K562 (cell line): ENCODE data around the gene PTPN11. TPM values are rescaled to one million over a fixed set of nuclear protein-coding genes. Genes with fewer than 3 reads are reported as not detected.
A peak's percentile ranks its signal among the peaks of the same experiment; 100 is the strongest.

Experiments used
- CHD1 ChIP-seq: fragments of 200-600 bp; sonication (generic); IDR thresholded peaks from one replicate; pipeline ENCODE4 v1.6.1; 2012; ENCODE audit warnings: mild to moderate bottlenecking, moderate library complexity, low read length, inconsistent platforms
- DDX20 ChIP-seq: fragments of 450-650 bp; IDR thresholded peaks from 2 replicates; pipeline ENCODE4 v1.6.1; 2016; ENCODE audit warnings: missing genetic modification characterization, low read depth, mild to moderate bottlenecking, missing compliant biosample characterization, moderate library complexity
- DMBX1 ChIP-seq: fragments of 250-450 bp; sonication (Bioruptor Pico); IDR thresholded peaks from 2 replicates; pipeline ENCODE4 v1.8.0; 2022; ENCODE audit warnings: inconsistent platforms, mild to moderate bottlenecking, moderate library complexity, borderline replicate concordance
- E2F3 ChIP-seq: fragments of 250-450 bp; sonication (Bioruptor Pico); IDR thresholded peaks from 2 replicates; pipeline ENCODE4 v1.4.0; 2020; ENCODE audit warnings: mild to moderate bottlenecking
- MED1 ChIP-seq: sonication (generic); formaldehyde crosslinking; IDR thresholded peaks from 2 replicates; pipeline ENCODE4 v1.8.1; 2023; ENCODE audit warnings: missing genetic modification reagents, borderline replicate concordance
- POU5F1 ChIP-seq: fragments of 150-350 bp; IDR thresholded peaks from 2 replicates; pipeline ENCODE4 v1.6.1; 2014; ENCODE audit warnings: borderline replicate concordance, low read length, low read depth, mild to moderate bottlenecking; ENCODE audit not compliant: partially characterized antibody
- SIRT6 ChIP-seq: IDR thresholded peaks from one replicate; pipeline ENCODE4 v1.6.1; 2012; ENCODE audit warnings: low read depth, mild to moderate bottlenecking, control low read depth, inconsistent platforms, low read length, moderate library complexity
- STAT5B ChIP-seq: fragments of 250-450 bp; sonication (Bioruptor Pico); IDR thresholded peaks from 2 replicates; pipeline ENCODE4 v1.8.0; 2021; ENCODE audit warnings: mild to moderate bottlenecking, inconsistent platforms
- U2AF2 ChIP-seq: fragments of 200-400 bp; formaldehyde crosslinking; optimal IDR thresholded peaks from 2 replicates; pipeline ENCODE3; 2017; ENCODE audit warnings: low read depth, mild to moderate bottlenecking, low read length
- XRCC5 ChIP-seq: fragments of 200-400 bp; formaldehyde crosslinking; IDR thresholded peaks from 2 replicates; pipeline ENCODE4 v1.6.1; 2017; ENCODE audit warnings: low read depth, mild to moderate bottlenecking, low read length
- ZNF197 ChIP-seq: fragments of 200-800 bp; sonication (Bioruptor generic); IDR thresholded peaks from 2 replicates; pipeline ENCODE4 v1.6.1; 2016; ENCODE audit warnings: low read depth, missing genetic modification characterization, missing compliant biosample characterization
- ZNF239 ChIP-seq: fragments of 250-450 bp; sonication (Bioruptor Pico); IDR thresholded peaks from 2 replicates; pipeline ENCODE4 v1.4.0; 2020; ENCODE audit warnings: mild to moderate bottlenecking
- ZNF699 ChIP-seq: fragments of 250-450 bp; sonication (Bioruptor Pico); IDR thresholded peaks from 2 replicates; pipeline ENCODE4 v1.8.0; 2021; ENCODE audit warnings: mild to moderate bottlenecking, moderate library complexity; ENCODE audit not compliant: insufficient replicate concordance
- polyA plus RNA-seq, 8 experiments: library from polyadenylated mRNA; depleted of rRNA in 4 of 8; stranded (reverse) in 5 of 8; unstranded in 3 of 8; fragments of >200 nt; fragmentation: Nextera tagmentation in 2 of 8; fragmentation: Illumina TruSeq in 1 of 8; extraction: Ambion mirVana in 2 of 8; extraction: Trizol in 1 of 8; gene quantifications; 2 replicates each; pipeline versions ENCODE4 v1.2.1 to v1.2.3, GENCODE V29; 2011 to 2014; ENCODE audit warnings: inconsistent platforms in 1 of 8, missing spikeins in 1 of 8
- total RNA-seq, 7 experiments: library from RNA; depleted of rRNA in 6 of 7; stranded (reverse); fragments of >200 nt in 6 of 7; fragmentation: Illumina TruSeq in 2 of 7; extraction: Trizol in 2 of 7; gene quantifications; 2 replicates each; pipeline versions ENCODE4 v1.2.1 to v1.2.3, GENCODE V29; 2011 to 2021; ENCODE audit warnings: low replicate concordance in 1 of 7
- TF ChIP-seq, protein P1 (sequence below), 2 experiments: fragments of 450-650 bp in 1 of 2; IDR thresholded peaks; 2 replicates each; pipeline ENCODE4 v1.6.1; 2011 to 2017; ENCODE audit warnings: low read depth in 2 of 2, antibody characterized with exemption in 1 of 2, borderline replicate concordance in 1 of 2, low read length in 1 of 2, mild to moderate bottlenecking in 1 of 2, mixed read lengths in 1 of 2; ENCODE audit not compliant: control insufficient read depth in 1 of 2
- TF ChIP-seq, protein P2 (sequence below): fragments of 200-800 bp; sonication (Bioruptor generic); IDR thresholded peaks from 2 replicates; pipeline ENCODE4 v1.6.1; 2016; ENCODE audit warnings: missing genetic modification characterization, missing compliant biosample characterization
- TF ChIP-seq, protein P3 (sequence below): fragments of 250-450 bp; sonication (Bioruptor Pico); IDR thresholded peaks from 2 replicates; pipeline ENCODE4 v1.8.0; 2021; ENCODE audit warnings: moderate library complexity, mild to moderate bottlenecking, inconsistent platforms

The PTPN11 gene
- total and polyA plus RNA-seq, 9 of the 15 experiments (the other 6 are each of a cell fraction or from before 2014, with no cell fraction given): 22.5 to 126 (median 79.7) TPM

DNA sequence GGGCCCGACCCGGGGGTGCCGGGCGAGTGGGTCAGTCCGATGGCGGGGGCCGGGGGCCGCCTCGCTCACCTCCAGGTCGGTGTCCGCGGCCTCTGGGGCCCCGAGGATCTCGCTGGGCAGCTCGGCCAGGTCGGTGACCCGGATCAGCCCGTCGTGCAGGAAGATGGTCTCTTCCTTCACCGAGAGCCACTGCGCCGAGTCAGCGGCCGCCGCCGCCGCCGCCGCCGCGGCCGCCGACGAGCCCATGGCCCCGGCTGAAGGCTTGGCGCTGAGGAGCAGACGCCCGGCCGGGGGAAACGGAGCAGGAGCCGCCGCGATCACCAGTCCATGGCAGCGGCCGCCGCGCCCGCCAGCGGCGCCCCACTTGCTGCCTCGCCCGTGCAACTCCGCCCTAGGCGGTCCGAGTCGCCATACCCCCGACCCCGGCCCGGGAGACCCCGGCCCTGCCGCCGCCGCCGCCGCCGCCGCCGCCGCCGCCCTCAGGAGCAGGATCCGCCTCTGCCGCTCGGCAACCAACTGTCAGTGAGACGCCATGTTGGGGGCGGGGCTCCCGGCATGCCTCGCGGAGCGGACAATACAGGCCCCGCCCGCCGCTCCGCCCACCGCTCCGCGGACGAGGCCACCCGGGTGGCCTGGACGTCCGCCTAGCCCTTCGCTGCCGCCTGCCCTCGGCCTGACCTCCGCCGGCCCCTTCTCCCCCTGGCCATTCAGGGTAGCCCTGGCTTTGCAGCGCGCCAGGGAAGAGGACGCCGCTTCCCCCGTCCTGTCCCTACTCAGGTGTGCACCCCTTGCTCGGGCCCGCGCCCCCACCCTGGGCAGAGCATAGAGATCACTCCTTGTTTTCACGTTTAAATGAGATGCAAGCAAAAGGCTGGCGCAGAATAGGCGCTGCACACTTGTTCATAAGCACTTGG is 36.6 kb upstream of the PTPN11 start, which contains the start of gene HECTD4 (continued):
- TF ChIP-seq, protein P1, sequence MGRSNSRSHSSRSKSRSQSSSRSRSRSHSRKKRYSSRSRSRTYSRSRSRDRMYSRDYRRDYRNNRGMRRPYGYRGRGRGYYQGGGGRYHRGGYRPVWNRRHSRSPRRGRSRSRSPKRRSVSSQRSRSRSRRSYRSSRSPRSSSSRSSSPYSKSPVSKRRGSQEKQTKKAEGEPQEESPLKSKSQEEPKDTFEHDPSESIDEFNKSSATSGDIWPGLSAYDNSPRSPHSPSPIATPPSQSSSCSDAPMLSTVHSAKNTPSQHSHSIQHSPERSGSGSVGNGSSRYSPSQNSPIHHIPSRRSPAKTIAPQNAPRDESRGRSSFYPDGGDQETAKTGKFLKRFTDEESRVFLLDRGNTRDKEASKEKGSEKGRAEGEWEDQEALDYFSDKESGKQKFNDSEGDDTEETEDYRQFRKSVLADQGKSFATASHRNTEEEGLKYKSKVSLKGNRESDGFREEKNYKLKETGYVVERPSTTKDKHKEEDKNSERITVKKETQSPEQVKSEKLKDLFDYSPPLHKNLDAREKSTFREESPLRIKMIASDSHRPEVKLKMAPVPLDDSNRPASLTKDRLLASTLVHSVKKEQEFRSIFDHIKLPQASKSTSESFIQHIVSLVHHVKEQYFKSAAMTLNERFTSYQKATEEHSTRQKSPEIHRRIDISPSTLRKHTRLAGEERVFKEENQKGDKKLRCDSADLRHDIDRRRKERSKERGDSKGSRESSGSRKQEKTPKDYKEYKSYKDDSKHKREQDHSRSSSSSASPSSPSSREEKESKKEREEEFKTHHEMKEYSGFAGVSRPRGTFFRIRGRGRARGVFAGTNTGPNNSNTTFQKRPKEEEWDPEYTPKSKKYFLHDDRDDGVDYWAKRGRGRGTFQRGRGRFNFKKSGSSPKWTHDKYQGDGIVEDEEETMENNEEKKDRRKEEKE (IDR thresholded peaks at IDR 0.05; ENCODE audit: borderline replicate concordance in 1 of 2, control insufficient read depth in 1 of 2, low read depth in 2 of 2, low read length in 1 of 2): no peak
- TF ChIP-seq STAT5B (no peak), MED1 (CRISPR knock-in tag) (no peak), CHD1 (peak; percentile 74), U2AF2 (no peak), ZNF239 (CRISPR knock-in tag) (no peak), E2F3 (no peak), SIRT6 (no peak), ZNF699 (CRISPR knock-in tag) (no peak), DDX20 (tag) (no peak), XRCC5 (no peak), ZNF197 (no peak), DMBX1 (CRISPR knock-in tag) (no peak), POU5F1 (no peak)
- TF ChIP-seq, protein P2, sequence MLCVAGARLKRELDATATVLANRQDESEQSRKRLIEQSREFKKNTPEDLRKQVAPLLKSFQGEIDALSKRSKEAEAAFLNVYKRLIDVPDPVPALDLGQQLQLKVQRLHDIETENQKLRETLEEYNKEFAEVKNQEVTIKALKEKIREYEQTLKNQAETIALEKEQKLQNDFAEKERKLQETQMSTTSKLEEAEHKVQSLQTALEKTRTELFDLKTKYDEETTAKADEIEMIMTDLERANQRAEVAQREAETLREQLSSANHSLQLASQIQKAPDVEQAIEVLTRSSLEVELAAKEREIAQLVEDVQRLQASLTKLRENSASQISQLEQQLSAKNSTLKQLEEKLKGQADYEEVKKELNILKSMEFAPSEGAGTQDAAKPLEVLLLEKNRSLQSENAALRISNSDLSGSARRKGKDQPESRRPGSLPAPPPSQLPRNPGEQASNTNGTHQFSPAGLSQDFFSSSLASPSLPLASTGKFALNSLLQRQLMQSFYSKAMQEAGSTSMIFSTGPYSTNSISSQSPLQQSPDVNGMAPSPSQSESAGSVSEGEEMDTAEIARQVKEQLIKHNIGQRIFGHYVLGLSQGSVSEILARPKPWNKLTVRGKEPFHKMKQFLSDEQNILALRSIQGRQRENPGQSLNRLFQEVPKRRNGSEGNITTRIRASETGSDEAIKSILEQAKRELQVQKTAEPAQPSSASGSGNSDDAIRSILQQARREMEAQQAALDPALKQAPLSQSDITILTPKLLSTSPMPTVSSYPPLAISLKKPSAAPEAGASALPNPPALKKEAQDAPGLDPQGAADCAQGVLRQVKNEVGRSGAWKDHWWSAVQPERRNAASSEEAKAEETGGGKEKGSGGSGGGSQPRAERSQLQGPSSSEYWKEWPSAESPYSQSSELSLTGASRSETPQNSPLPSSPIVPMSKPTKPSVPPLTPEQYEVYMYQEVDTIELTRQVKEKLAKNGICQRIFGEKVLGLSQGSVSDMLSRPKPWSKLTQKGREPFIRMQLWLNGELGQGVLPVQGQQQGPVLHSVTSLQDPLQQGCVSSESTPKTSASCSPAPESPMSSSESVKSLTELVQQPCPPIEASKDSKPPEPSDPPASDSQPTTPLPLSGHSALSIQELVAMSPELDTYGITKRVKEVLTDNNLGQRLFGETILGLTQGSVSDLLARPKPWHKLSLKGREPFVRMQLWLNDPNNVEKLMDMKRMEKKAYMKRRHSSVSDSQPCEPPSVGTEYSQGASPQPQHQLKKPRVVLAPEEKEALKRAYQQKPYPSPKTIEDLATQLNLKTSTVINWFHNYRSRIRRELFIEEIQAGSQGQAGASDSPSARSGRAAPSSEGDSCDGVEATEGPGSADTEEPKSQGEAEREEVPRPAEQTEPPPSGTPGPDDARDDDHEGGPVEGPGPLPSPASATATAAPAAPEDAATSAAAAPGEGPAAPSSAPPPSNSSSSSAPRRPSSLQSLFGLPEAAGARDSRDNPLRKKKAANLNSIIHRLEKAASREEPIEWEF (CRISPR knock-in tag): no peak
- TF ChIP-seq, protein P3, sequence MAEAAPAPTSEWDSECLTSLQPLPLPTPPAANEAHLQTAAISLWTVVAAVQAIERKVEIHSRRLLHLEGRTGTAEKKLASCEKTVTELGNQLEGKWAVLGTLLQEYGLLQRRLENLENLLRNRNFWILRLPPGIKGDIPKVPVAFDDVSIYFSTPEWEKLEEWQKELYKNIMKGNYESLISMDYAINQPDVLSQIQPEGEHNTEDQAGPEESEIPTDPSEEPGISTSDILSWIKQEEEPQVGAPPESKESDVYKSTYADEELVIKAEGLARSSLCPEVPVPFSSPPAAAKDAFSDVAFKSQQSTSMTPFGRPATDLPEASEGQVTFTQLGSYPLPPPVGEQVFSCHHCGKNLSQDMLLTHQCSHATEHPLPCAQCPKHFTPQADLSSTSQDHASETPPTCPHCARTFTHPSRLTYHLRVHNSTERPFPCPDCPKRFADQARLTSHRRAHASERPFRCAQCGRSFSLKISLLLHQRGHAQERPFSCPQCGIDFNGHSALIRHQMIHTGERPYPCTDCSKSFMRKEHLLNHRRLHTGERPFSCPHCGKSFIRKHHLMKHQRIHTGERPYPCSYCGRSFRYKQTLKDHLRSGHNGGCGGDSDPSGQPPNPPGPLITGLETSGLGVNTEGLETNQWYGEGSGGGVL (CRISPR knock-in tag): no peak
